GM19193 (cell line): ENCODE results near the gene TENT4B.

Experiments used
- POLR2A ChIP-seq: IDR thresholded peaks from 4 replicates; pipeline ENCODE4 v1.6.1; 2011; ENCODE audit not compliant: insufficient read depth, insufficient read length; ENCODE audit errors: extremely low read depth

TENT4B gene

GRCh38 chr16:50229149-50229726, 76.1 kb downstream of the TENT4B start:
- no peak for TF ChIP-seq POLR2A

- no peak for TF ChIP-seq POLR2A
Measured at GRCh38 chr16:50234771-50235556, 81.9 kb downstream of the TENT4B start.

- no peak for TF ChIP-seq POLR2A
Measured at GRCh38 chr16:50235581-50235980, 82.5 kb downstream of the TENT4B start.

GRCh38 chr16:50238314-50238713, 85.2 kb downstream of the TENT4B start:
- TF ChIP-seq POLR2A = no peak

- no peak for TF ChIP-seq POLR2A
Measured at GRCh38 chr16:50238868-50239301, 85.8 kb downstream of the TENT4B start.

GRCh38 chr16:50244140-50244503, 91.0 kb downstream of the TENT4B start:
- TF ChIP-seq POLR2A = no peak

GRCh38 chr16:50244504-50245416, 91.7 kb downstream of the TENT4B start:
- TF ChIP-seq POLR2A = no peak

- TF ChIP-seq POLR2A = no peak
Measured at GRCh38 chr16:50245417-50246298, 92.6 kb downstream of the TENT4B start.

- no peak for TF ChIP-seq POLR2A
Measured at GRCh38 chr16:50246299-50247122, 93.4 kb downstream of the TENT4B start.

- TF ChIP-seq POLR2A = no peak
Measured at GRCh38 chr16:50247123-50247905, 94.2 kb downstream of the TENT4B start.

- TF ChIP-seq POLR2A = no peak
Measured at GRCh38 chr16:50247906-50248608, 95.0 kb downstream of the TENT4B start.

- TF ChIP-seq POLR2A = no peak
Measured at GRCh38 chr16:50248845-50249244, 95.7 kb downstream of the TENT4B start.
